Endothelial cell of umbilical vein (primary cell): ENCODE measurements around the gene LRRC4B. TPM values are rescaled to one million over a fixed set of nuclear protein-coding genes. Genes with fewer than 3 reads are reported as not detected.

Experiments used
- BruUV-seq: library from RNA; stranded (reverse); fragments of 400-500 nt; replicated peaks from 2 replicates; lab custom pipeline; 2021; lab: Mats Ljungman, UMichigan
- CTCF ChIA-PET: fragments of 300-600, 350-600 bp; sonication (Branson Sonifier 250); formaldehyde crosslinking; loops from one replicate; lab custom pipeline; 2021; ENCODE audit warnings: antibody characterized with exemption, inconsistent platforms; lab: Charles Lee
- POLR2A ChIA-PET: fragments of 300-600, 350-600 bp; sonication (Branson Sonifier 250); formaldehyde crosslinking; loops from one replicate; lab custom pipeline; 2021; ENCODE audit warnings: antibody characterized with exemption, inconsistent platforms; lab: Charles Lee
- DNase-seq: peaks from one replicate; pipeline ENCODE4 v3.0.0-alpha.2; 2011; ENCODE audit warnings: low read depth, low spot score
- FAIRE-seq: peaks from 2 replicates; lab custom pipeline; 2011; peaks lifted over from hg19 to GRCh38; lab: Jason Lieb, UNC
- H2AFZ ChIP-seq: 2 replicates; pipeline ENCODE4 v1.6.0; 2012; ENCODE audit warnings: low read depth, low read length, control low read depth, inconsistent platforms
- H3K27ac ChIP-seq: 2 replicates; pipeline ENCODE4 v1.5.1; 2011; ENCODE audit warnings: low read depth, mild to moderate bottlenecking, control low read depth, low read length, moderate library complexity; ENCODE audit not compliant: insufficient read depth
- H3K27me3 ChIP-seq, 2 experiments: 2 replicates each; pipeline versions ENCODE4 v1.6.0 to v1.6.1; 2011; ENCODE audit warnings: low read length in 2 of 2, mixed read lengths in 1 of 2; ENCODE audit not compliant: control insufficient read depth in 2 of 2, insufficient read depth in 2 of 2
- H3K36me3 ChIP-seq, 2 experiments: 2 replicates in 1 of 2; 3 replicates in 1 of 2; pipeline ENCODE4 v1.5.1; 2011; ENCODE audit warnings: low read length in 2 of 2, mild to moderate bottlenecking in 1 of 2, moderate library complexity in 1 of 2; ENCODE audit not compliant: control insufficient read depth in 2 of 2, insufficient read depth in 2 of 2; ENCODE audit errors: extremely low read depth in 1 of 2
- H3K4me1 ChIP-seq: 3 replicates; pipeline ENCODE4 v1.5.1; 2011; ENCODE audit warnings: mild to moderate bottlenecking, low read length; ENCODE audit not compliant: control insufficient read depth, insufficient read depth; ENCODE audit errors: extremely low read depth
- H3K4me2 ChIP-seq: 2 replicates; pipeline ENCODE4 v1.6.1; 2011; ENCODE audit warnings: low read length, control low read depth, mixed read lengths; ENCODE audit not compliant: insufficient read depth
- H3K4me3 ChIP-seq, 3 experiments: fragments of 200-600 bp in 1 of 3; sonication (generic), shearing (Covaris generic) in 1 of 3; replicated peaks in 1 of 3; 2 replicates each; pipeline ENCODE4 v1.5.1; 2011 to 2016; ENCODE audit warnings: control low read depth in 3 of 3, low read length in 3 of 3, mild to moderate bottlenecking in 2 of 3, inconsistent platforms in 1 of 3, low read depth in 1 of 3, moderate library complexity in 1 of 3; ENCODE audit not compliant: insufficient read depth in 1 of 3
- H3K79me2 ChIP-seq: 2 replicates; pipeline ENCODE4 v1.6.0; 2012; ENCODE audit warnings: low read length, inconsistent platforms; ENCODE audit not compliant: control insufficient read depth, insufficient read depth
- H3K9ac ChIP-seq: replicated peaks from 2 replicates; pipeline ENCODE3; 2011; ENCODE audit warnings: low read length, control low read depth; ENCODE audit not compliant: insufficient read depth; ENCODE audit errors: extremely low read depth
- H3K9me1 ChIP-seq: replicated peaks from 3 replicates; pipeline ENCODE4 v1.6.0; 2011; ENCODE audit warnings: mild to moderate bottlenecking, low read length; ENCODE audit not compliant: control insufficient read depth, insufficient read depth; ENCODE audit errors: extremely low read depth
- H3K9me3 ChIP-seq: replicated peaks from 2 replicates; pipeline ENCODE4 v1.5.1; 2012; ENCODE audit warnings: low read length, inconsistent platforms; ENCODE audit not compliant: control insufficient read depth, insufficient read depth
- H4K20me1 ChIP-seq: replicated peaks from 2 replicates; pipeline ENCODE3; 2011; ENCODE audit warnings: mild to moderate bottlenecking, low read length; ENCODE audit not compliant: control insufficient read depth, insufficient read depth; ENCODE audit errors: extremely low read depth
- CTCF ChIP-seq, 2 donors: IDR thresholded peaks; 1 replicate in 1 of 2; 2 replicates in 1 of 2; pipeline ENCODE4 v1.5.1; 2011; ENCODE audit warnings: low read length in 2 of 2, mild to moderate bottlenecking in 2 of 2, moderate library complexity in 2 of 2, control low read depth in 1 of 2, inconsistent platforms in 1 of 2, low read depth in 1 of 2; ENCODE audit not compliant: insufficient read depth in 1 of 2; ENCODE audit errors: extremely low read depth in 1 of 2
- EZH2 ChIP-seq: IDR thresholded peaks from 2 replicates; pipeline ENCODE4 v1.6.1; 2012; ENCODE audit warnings: borderline replicate concordance, low read depth, mild to moderate bottlenecking, moderate library complexity, low read length, inconsistent platforms; ENCODE audit not compliant: severe bottlenecking
- FOS ChIP-seq: IDR thresholded peaks from 2 replicates; pipeline ENCODE4 v1.6.1; 2011; ENCODE audit warnings: mild to moderate bottlenecking, low read length, moderate library complexity, borderline replicate concordance; ENCODE audit not compliant: insufficient read depth
- GATA2 ChIP-seq: IDR thresholded peaks from 2 replicates; pipeline ENCODE4 v1.7.0; 2011; ENCODE audit warnings: low read depth, mild to moderate bottlenecking, moderate library complexity, mixed read lengths, low read length; ENCODE audit not compliant: insufficient read length, insufficient read depth
- JUN ChIP-seq: IDR thresholded peaks from 2 replicates; pipeline ENCODE4 v1.6.1; 2011; ENCODE audit warnings: borderline replicate concordance, low read depth; ENCODE audit not compliant: insufficient read length, insufficient read depth
- MYC ChIP-seq: IDR thresholded peaks from one replicate; pipeline ENCODE4 v1.6.1; 2011; ENCODE audit warnings: mild to moderate bottlenecking, low read depth, low read length
- POLR2A ChIP-seq: IDR thresholded peaks from 2 replicates; pipeline ENCODE4 v1.6.1; 2012; ENCODE audit warnings: low read depth, mild to moderate bottlenecking, control low read depth, low read length
- POLR2AphosphoS5 ChIP-seq: IDR thresholded peaks from 2 replicates; pipeline ENCODE4 v1.6.1; 2012; ENCODE audit warnings: low read depth, mild to moderate bottlenecking, control low read depth, low read length, moderate library complexity; ENCODE audit not compliant: insufficient read depth
- dilution Hi-C: fragments of 300-500 bp; cut with MboI; formaldehyde crosslinking; loops from one replicate; pipeline ENCODE4 v1.15.0; 2019; ENCODE audit warnings: low sequenced_read_pairs; ENCODE audit not compliant: extremely low pct_ligation_motif_present
- intact Hi-C: fragments of 100-400 bp; cut with micrococcal nuclease; formaldehyde crosslinking; loops from one replicate; pipeline ENCODE4 v1.10.0; 2022
- polyA plus RNA-seq, 4 experiments: library from polyadenylated mRNA; depleted of rRNA in 3 of 4; stranded (reverse) in 3 of 4; unstranded in 1 of 4; fragments of >200 nt; gene quantifications; 2 replicates each; pipeline versions ENCODE4 v1.2.1 to v1.2.3, GENCODE V29; 2011 to 2012; ENCODE audit warnings: missing spikeins in 1 of 4
- total RNA-seq: library from RNA; stranded (reverse); gene quantifications from 2 replicates; pipeline ENCODE4 v1.2.3, GENCODE V29; 2021
- TF ChIP-seq, protein P1 (sequence below): IDR thresholded peaks from 2 replicates; pipeline ENCODE4 v1.6.1; 2011; ENCODE audit not compliant: insufficient read depth, insufficient read length

Gene LRRC4B
- total and polyA plus RNA-seq, 2 donors (not counting 3 experiments of a cell fraction or from before 2014, with no cell fraction given): 0.08 TPM; not detected in 1

GRCh38 chr19:50507376-50507775 lies 60.9 kb downstream of the LRRC4B start:
- H3K27me3 ChIP-seq: no peaks in the 10 kb centered on the region
- no peaks in the 10 kb centered on the region for H4K20me1 ChIP-seq
- no peak overlapping the region for H3K9ac ChIP-seq
- H3K79me2 ChIP-seq: no peaks in the 10 kb centered on the region
- H3K27ac ChIP-seq: no peak overlapping the region
- FAIRE-seq: no peak
- H3K9me3 ChIP-seq: no peaks in the 10 kb centered on the region
- H3K9me1 ChIP-seq: no peaks in the 10 kb centered on the region
- no TSS peak for BruUV-seq
- POLR2A ChIA-PET: no interaction called here
- dilution Hi-C loops: no loop called here
- DNase-seq: no peak
- intact Hi-C loops: no loop called here
- CTCF ChIA-PET: no interaction called here
- no peak overlapping the region for H3K4me2 ChIP-seq
- no peak for TF ChIP-seq JUN
- no peak for TF ChIP-seq FOS
- H3K4me1 ChIP-seq: peaks cover 7% of the 10 kb centered on the region
- H3K36me3 ChIP-seq: no peaks in the 10 kb centered on the region
- H2AFZ ChIP-seq: no peak overlapping the region
- H3K4me3 ChIP-seq: no peak overlapping the region

DNA sequence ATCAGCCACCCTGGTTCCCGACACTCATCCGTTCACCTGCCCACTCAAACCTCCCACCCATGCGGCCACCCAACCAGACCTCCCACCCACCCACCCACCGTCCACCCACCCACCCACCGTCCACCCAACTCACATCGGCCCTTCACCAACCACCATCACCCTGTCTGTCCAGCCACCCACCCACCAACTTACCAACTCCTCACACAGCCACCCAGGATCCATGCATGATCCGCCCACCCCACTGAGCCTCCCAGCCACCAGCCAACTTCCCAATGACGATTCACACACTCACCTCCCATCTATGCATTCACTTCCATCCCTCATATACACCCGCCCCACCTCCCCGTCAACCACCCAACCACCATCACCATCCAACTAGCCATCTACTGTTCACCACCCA lies 61.5 kb downstream of the LRRC4B start:
- H3K79me2 ChIP-seq: no peaks in the 10 kb centered on the region
- no TSS peak for BruUV-seq
- no peak overlapping the region for H3K9ac ChIP-seq
- H2AFZ ChIP-seq: no peak overlapping the region
- TF ChIP-seq POLR2AphosphoS5 (no peak), EZH2 (no peak), POLR2A (no peak), GATA2 (no peak), CTCF (IDR thresholded peaks at IDR 0.05; ENCODE audit: extremely low read depth in 1 of 2, insufficient read depth in 1 of 2, low read depth in 1 of 2, low read length in 2 of 2) (no peak), FOS (no peak), MYC (no peak), JUN (no peak)
- TF ChIP-seq, protein P1, sequence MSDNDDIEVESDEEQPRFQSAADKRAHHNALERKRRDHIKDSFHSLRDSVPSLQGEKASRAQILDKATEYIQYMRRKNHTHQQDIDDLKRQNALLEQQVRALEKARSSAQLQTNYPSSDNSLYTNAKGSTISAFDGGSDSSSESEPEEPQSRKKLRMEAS: no peak
- H3K27ac ChIP-seq: no peak overlapping the region
- POLR2A ChIA-PET: no interaction called here
- intact Hi-C loops: no loop called here
- CTCF ChIA-PET: no interaction called here
- no peaks in the 10 kb centered on the region for H3K36me3 ChIP-seq
- H3K4me3 ChIP-seq: no peak overlapping the region
- no peaks in the 10 kb centered on the region for H4K20me1 ChIP-seq
- no peak for DNase-seq
- no peaks in the 10 kb centered on the region for H3K27me3 ChIP-seq
- no peak for FAIRE-seq
- peaks cover 7% of the 10 kb centered on the region for H3K4me1 ChIP-seq
- H3K9me1 ChIP-seq: no peaks in the 10 kb centered on the region
- dilution Hi-C loops: no loop called here
- H3K9me3 ChIP-seq: no peaks in the 10 kb centered on the region
- H3K4me2 ChIP-seq: no peak overlapping the region
